DMS153 (cell line): ENCODE results near the gene ZFP36L1.

Experiments used
- DNase-seq: peaks from one replicate; lab custom pipeline; 2025; lab: John Stamatoyannopoulos, UW

ZFP36L1 gene

GRCh38 chr14:68816183-68816942 is 23.5 kb upstream of the ZFP36L1 start:
- peak; percentile 75 for DNase-seq

- no peak for DNase-seq
Observed at GRCh38 chr14:68815298-68816182, 22.7 kb upstream of the ZFP36L1 start.

- DNase-seq, result no peak
Observed at GRCh38 chr14:68814539-68815297, 21.9 kb upstream of the ZFP36L1 start.

- DNase-seq, result no peak
Observed at GRCh38 chr14:68814238-68814538, 21.3 kb upstream of the ZFP36L1 start.

- DNase-seq, result no peak
Observed at GRCh38 chr14:68813318-68813838, 20.5 kb upstream of the ZFP36L1 start.

- no peak for DNase-seq
Observed at GRCh38 chr14:68811171-68811570, 18.3 kb upstream of the ZFP36L1 start.

- no peak for DNase-seq
Observed at GRCh38 chr14:68810173-68811153, 17.6 kb upstream of the ZFP36L1 start.

GRCh38 chr14:68809524-68809923 is 16.7 kb upstream of the ZFP36L1 start:
- no peak for DNase-seq

GRCh38 chr14:68808696-68809480 is 16.0 kb upstream of the ZFP36L1 start:
- no peak for DNase-seq

- DNase-seq, result no peak
Observed at GRCh38 chr14:68807987-68808386, 15.1 kb upstream of the ZFP36L1 start.

GRCh38 chr14:68807148-68807600 is 14.3 kb upstream of the ZFP36L1 start:
- DNase-seq, result peak; percentile 42

- DNase-seq, result no peak
Observed at GRCh38 chr14:68806526-68807147, 13.8 kb upstream of the ZFP36L1 start.

GRCh38 chr14:68805414-68805813 is 12.5 kb upstream of the ZFP36L1 start:
- DNase-seq, result no peak

- no peak for DNase-seq
Observed at GRCh38 chr14:68801631-68802030, 8.8 kb upstream of the ZFP36L1 start.

- no peak for DNase-seq
Observed at GRCh38 chr14:68800953-68801352, 8.1 kb upstream of the ZFP36L1 start.

- DNase-seq, result no peak
Observed at GRCh38 chr14:68800390-68800789, 7.5 kb upstream of the ZFP36L1 start.

- no peak for DNase-seq
Observed at GRCh38 chr14:68798621-68799020, 5.8 kb upstream of the ZFP36L1 start.

GRCh38 chr14:68797121-68797670 is 4.3 kb upstream of the ZFP36L1 start:
- no peak for DNase-seq

- DNase-seq, result no peak
Observed at GRCh38 chr14:68796418-68797101, 3.7 kb upstream of the ZFP36L1 start.
